Ramos (cell line): ENCODE measurements around the gene LEMD3.

Experiments used
- in situ Hi-C: fragments of 300-500 bp; cut with MboI; formaldehyde crosslinking; loops from one replicate; pipeline ENCODE4 v1.14.3; 2022; ENCODE audit warnings: low sequenced_read_pairs; ENCODE audit not compliant: unreplicated experiment

The LEMD3 gene

GRCh38 chr12:65204886-65205525 is 35.6 kb downstream of the LEMD3 start:
- in situ Hi-C loops, result no loop called here

GRCh38 chr12:65205886-65206285 is 36.5 kb downstream of the LEMD3 start:
- in situ Hi-C loops, result no loop called here

- in situ Hi-C loops, result no loop called here
Measured at GRCh38 chr12:65208125-65208524, 38.7 kb downstream of the LEMD3 start.

GRCh38 chr12:65208964-65209654 is 39.7 kb downstream of the LEMD3 start:
- in situ Hi-C loops, result no loop called here

- in situ Hi-C loops, result no loop called here
Measured at GRCh38 chr12:65209655-65210043, 40.3 kb downstream of the LEMD3 start.

- in situ Hi-C loops, result no loop called here
Measured at GRCh38 chr12:65217086-65217485, 47.7 kb downstream of the LEMD3 start.

GRCh38 chr12:65220761-65221160 is 51.4 kb downstream of the LEMD3 start:
- in situ Hi-C loops, result loop anchor here (10.0 kb wide), 1 partner anchor 46 kb away; no protein-coding TSS in a partner anchor

- in situ Hi-C loops, result loop anchor here (10.0 kb wide), 1 partner anchor 55 kb away; no protein-coding TSS in a partner anchor
Measured at GRCh38 chr12:65229441-65229840, 60.1 kb downstream of the LEMD3 start.

- in situ Hi-C loops, result no loop called here
Measured at GRCh38 chr12:65232476-65233077, 63.2 kb downstream of the LEMD3 start.

GRCh38 chr12:65237153-65237552 is 67.8 kb downstream of the LEMD3 start:
- in situ Hi-C loops, result no loop called here

GRCh38 chr12:65238609-65239008 is 69.2 kb downstream of the LEMD3 start:
- in situ Hi-C loops, result no loop called here

GRCh38 chr12:65248656-65249633 is 79.6 kb downstream of the LEMD3 start:
- in situ Hi-C loops, result no loop called here

GRCh38 chr12:65252515-65252914 is 83.1 kb downstream of the LEMD3 start:
- in situ Hi-C loops, result no loop called here

- in situ Hi-C loops, result no loop called here
Measured at GRCh38 chr12:65257986-65258385, 88.6 kb downstream of the LEMD3 start.

- in situ Hi-C loops, result no loop called here
Measured at GRCh38 chr12:65259501-65259900, 90.1 kb downstream of the LEMD3 start.

GRCh38 chr12:65263777-65264176 is 94.4 kb downstream of the LEMD3 start:
- in situ Hi-C loops, result no loop called here

GRCh38 chr12:65266408-65266807 is 97.0 kb downstream of the LEMD3 start:
- in situ Hi-C loops, result no loop called here

GRCh38 chr12:65269603-65270002 is 100.2 kb downstream of the LEMD3 start:
- in situ Hi-C loops, result no loop called here

GRCh38 chr12:65274602-65275272 is 105.4 kb downstream of the LEMD3 start:
- in situ Hi-C loops, result no loop called here

GRCh38 chr12:65275627-65276026 is 106.2 kb downstream of the LEMD3 start:
- in situ Hi-C loops, result no loop called here
